Measurements from ENCODE around the gene MXD3. TPM values are rescaled to one million over a fixed set of nuclear protein-coding genes. Genes with fewer than 3 reads are reported as not detected.

The MXD3 gene
- total and polyA plus RNA-seq, 12 donors: 0.16 to 42.6 (median 3.6) TPM

DNA sequence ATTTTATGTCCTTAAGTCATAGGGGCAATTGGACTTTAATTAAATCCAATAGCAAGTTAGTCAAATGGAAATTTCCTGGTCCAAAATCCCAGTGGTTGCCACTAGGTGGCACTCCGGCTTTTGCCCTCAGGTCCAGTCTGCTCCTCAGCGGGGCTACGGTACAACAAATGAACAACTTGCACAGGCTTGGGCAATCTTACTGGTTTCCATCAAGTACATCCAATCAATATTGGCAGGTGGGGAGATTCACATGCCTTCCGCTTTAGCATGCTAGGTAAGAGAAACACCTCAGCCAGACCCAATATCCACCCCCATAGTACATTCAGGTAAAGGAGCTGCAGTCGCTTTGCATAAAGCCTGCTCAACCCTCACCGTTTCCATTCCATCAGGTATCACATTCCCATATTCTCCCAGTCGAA, 6.3 kb upstream of the MXD3 start:
- TF ChIP-seq POLR2A (IDR thresholded peaks at IDR 0.05): no peak
- TF ChIP-seq CTCF (IDR thresholded peaks at IDR 0.05): peak; percentile 80 to 87 (median 85)
- no peak overlapping the region for H3K4me3 ChIP-seq
- WGBS, 4 donors: 28 to 37% (median 32%) methylated on average over 7 of the region's 7 CpGs
- H3K4me1 ChIP-seq (replicated peaks in 1 of 2): peaks cover 0 to under 1% of the 10 kb centered on the region in 2 donors
- no peak overlapping the region for H3K27ac ChIP-seq
- peak; percentile 73 to 92 (median 85) for DNase-seq
- H3K36me3 ChIP-seq (replicated peaks in 1 of 2): no peaks in the 10 kb centered on the region
- H3K27me3 ChIP-seq: no peaks in the 10 kb centered on the region
- intact Hi-C loops (cut with DNase I): loop anchor here (5.0 to 10.0 kb wide), 3 partner anchors 67 to 139 kb away; partner anchors contain the start of gene SLC34A1 (in 1 of the 2)
- no peaks in the 10 kb centered on the region for H3K9me3 ChIP-seq (replicated peaks in 1 of 3)

GRCh38 chr5:177316005-177316404, 4.3 kb upstream of the MXD3 start:
- no peaks in the 10 kb centered on the region for H3K36me3 ChIP-seq (replicated peaks in 1 of 2)
- no peak overlapping the region for H3K27ac ChIP-seq
- intact Hi-C loops (cut with DNase I): loop anchor here (5.0 to 10.0 kb wide), 3 partner anchors 69 to 141 kb away; partner anchors contain the start of gene SLC34A1 (in 1 of the 2)
- H3K4me1 ChIP-seq (replicated peaks in 1 of 2): peaks cover 10 to 18% of the 10 kb centered on the region in 2 donors
- DNase-seq: no peak
- H3K4me3 ChIP-seq: no peak overlapping the region
- WGBS, 4 donors: 78 to 100% (median 97%) methylated on average over 3 of the region's 3 CpGs
- TF ChIP-seq CTCF (IDR thresholded peaks at IDR 0.05) (no peak), POLR2A (IDR thresholded peaks at IDR 0.05) (no peak)
- no peaks in the 10 kb centered on the region for H3K27me3 ChIP-seq
- no peaks in the 10 kb centered on the region for H3K9me3 ChIP-seq (replicated peaks in 1 of 3)

- H3K4me1 ChIP-seq (replicated peaks in 1 of 2): peaks cover 12 to 19% of the 10 kb centered on the region in 2 donors
- H3K9me3 ChIP-seq (replicated peaks in 1 of 3): no peaks in the 10 kb centered on the region
- WGBS, 4 donors: 74 to 88% (median 80%) methylated on average over 5 to 7 of the region's 7 CpGs
- H3K4me3 ChIP-seq: no peak overlapping the region
- TF ChIP-seq CTCF (IDR thresholded peaks at IDR 0.05) (no peak), POLR2A (IDR thresholded peaks at IDR 0.05) (no peak)
- H3K36me3 ChIP-seq (replicated peaks in 1 of 2): no peaks in the 10 kb centered on the region
- DNase-seq: peak in 1 of 7 donors; percentile 7
- intact Hi-C loops (cut with DNase I): loop anchor here (5.0 to 10.0 kb wide), 3 partner anchors 69 to 142 kb away; partner anchors contain the start of gene SLC34A1 (in 1 of the 2)
- no peaks in the 10 kb centered on the region for H3K27me3 ChIP-seq
- no peak overlapping the region for H3K27ac ChIP-seq
Observed at GRCh38 chr5:177315411-177315810, 3.7 kb upstream of the MXD3 start.

DNA sequence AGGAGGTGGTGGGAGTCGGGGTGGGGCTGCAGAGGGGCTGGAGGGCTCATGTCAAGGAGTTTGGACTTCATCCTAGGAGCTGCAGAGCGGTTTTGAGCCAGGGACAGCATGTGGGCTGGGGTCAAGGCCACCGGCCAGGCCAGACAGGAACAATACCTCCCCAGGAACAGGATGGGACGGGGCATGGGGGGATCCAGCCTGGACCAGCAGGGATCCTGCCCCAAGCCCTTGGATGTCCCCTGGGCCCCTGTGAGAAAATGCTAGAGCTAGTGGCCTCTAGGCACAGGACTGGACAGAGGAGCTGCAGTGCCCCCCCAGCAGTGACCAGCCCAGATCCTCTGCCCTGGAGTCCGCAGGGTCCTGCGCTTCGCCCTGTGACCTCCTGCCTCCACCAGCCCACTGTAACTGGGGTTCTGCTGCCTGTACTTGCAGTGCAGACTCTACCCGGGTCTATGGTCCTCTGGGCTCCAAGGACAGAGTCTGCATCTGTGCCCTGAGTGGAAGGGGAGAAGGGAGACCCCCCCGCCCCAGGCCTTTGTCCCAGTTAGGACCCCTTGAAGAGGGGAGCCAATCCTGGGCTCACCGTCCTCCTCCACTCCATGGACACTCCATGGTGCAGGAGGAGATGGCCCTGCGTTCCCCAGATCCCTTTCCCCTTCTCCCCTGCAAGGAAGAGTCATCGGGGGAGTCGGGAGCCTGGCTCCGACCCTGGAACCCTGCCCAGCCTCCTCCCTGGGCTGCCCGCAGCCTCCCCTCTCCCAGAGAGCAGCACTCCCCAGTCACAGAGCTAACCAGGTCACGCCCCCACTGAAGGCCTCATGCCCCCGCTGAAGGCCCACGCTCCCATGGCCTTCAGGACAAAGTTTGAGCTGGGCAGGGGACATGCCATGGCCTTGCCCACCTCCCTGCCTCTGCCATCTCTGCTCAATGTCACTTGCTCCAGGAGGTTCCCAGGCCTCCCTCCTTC, 3.0 kb upstream of the MXD3 start:
- H3K27ac ChIP-seq: no peak overlapping the region
- no peaks in the 10 kb centered on the region for H3K36me3 ChIP-seq (replicated peaks in 1 of 2)
- peak in 1 of 7 donors; percentile 19 for DNase-seq
- H3K4me3 ChIP-seq: no peak overlapping the region
- no peak for TF ChIP-seq POLR2A (IDR thresholded peaks at IDR 0.05)
- TF ChIP-seq CTCF (IDR thresholded peaks at IDR 0.05): no peak
- H3K4me1 ChIP-seq (replicated peaks in 1 of 2): peaks cover 12 to 19% of the 10 kb centered on the region in 2 donors
- WGBS, 4 donors: 51 to 64% (median 60%) methylated on average over 10 to 18 of the region's 18 CpGs
- H3K27me3 ChIP-seq: no peaks in the 10 kb centered on the region
- no peaks in the 10 kb centered on the region for H3K9me3 ChIP-seq (replicated peaks in 1 of 3)
- intact Hi-C loops (cut with DNase I): loop anchor here (5.0 to 10.0 kb wide), 3 partner anchors 70 to 143 kb away; partner anchors contain the start of gene SLC34A1 (in 1 of the 2)

All from adrenal gland (tissue), 12 donors.